ENCODE measurements around the gene PLEKHM2.

Gene PLEKHM2

GRCh38 chr1:15748690-15749398 is 64.7 kb downstream of the PLEKHM2 start:
- no peak for DNase-seq (ENCODE audit: extremely low read depth, insufficient read length)
- Histone ChIP-seq H3K27me3 (replicated peaks; ENCODE audit: control insufficient read depth, insufficient read depth, low read length) (no peaks in the 10 kb centered on the region; the same call in 1 of the 2 replicates), H3K36me3 (ENCODE audit: control insufficient read depth, insufficient read depth, low read length) (no peaks in the 10 kb centered on the region), H3K4me3 (replicated peaks; ENCODE audit: low read depth, low read length) (no peak overlapping the region)
- TF ChIP-seq CTCF (IDR thresholded peaks at IDR 0.05; ENCODE audit: insufficient read depth, low read length, poor library complexity, severe bottlenecking) = no peak

GRCh38 chr1:15749399-15750291 is 65.5 kb downstream of the PLEKHM2 start:
- Histone ChIP-seq H3K36me3 (ENCODE audit: control insufficient read depth, insufficient read depth, low read length) (no peaks in the 10 kb centered on the region), H3K27me3 (replicated peaks; ENCODE audit: control insufficient read depth, insufficient read depth, low read length) (no peaks in the 10 kb centered on the region; the same call in 1 of the 2 replicates), H3K4me3 (replicated peaks; ENCODE audit: low read depth, low read length) (no peak overlapping the region)
- no peak for TF ChIP-seq CTCF (IDR thresholded peaks at IDR 0.05; ENCODE audit: insufficient read depth, low read length, poor library complexity, severe bottlenecking)
- no peak for DNase-seq (ENCODE audit: extremely low read depth, insufficient read length)

DNA sequence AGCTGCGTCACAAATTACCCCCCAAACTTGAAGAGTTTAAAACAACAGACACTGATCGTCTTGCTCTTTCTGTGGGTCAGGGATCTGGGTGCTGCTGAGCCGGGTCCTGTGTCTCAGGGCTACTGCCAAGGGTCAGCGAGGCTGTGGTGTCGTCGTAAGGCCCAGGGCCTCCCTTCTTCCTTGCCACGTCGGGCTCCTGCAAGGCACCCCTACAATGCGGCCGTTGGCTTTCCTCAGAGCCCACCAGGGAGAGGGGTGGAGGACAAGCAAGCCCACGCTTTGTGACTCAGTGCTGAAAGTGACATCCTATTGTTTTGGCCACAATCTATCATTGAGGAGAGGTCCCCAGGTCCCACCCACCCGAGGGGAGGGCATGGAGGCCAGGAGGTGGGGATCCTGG is 66.8 kb downstream of the PLEKHM2 start:
- no peak for TF ChIP-seq CTCF (IDR thresholded peaks at IDR 0.05; ENCODE audit: insufficient read depth, low read length, poor library complexity, severe bottlenecking)
- Histone ChIP-seq H3K27me3 (replicated peaks; ENCODE audit: control insufficient read depth, insufficient read depth, low read length) (no peaks in the 10 kb centered on the region; the same call in 1 of the 2 replicates), H3K4me3 (replicated peaks; ENCODE audit: low read depth, low read length) (no peak overlapping the region), H3K36me3 (ENCODE audit: control insufficient read depth, insufficient read depth, low read length) (no peaks in the 10 kb centered on the region)
- DNase-seq (ENCODE audit: extremely low read depth, insufficient read length) = no peak

DNA sequence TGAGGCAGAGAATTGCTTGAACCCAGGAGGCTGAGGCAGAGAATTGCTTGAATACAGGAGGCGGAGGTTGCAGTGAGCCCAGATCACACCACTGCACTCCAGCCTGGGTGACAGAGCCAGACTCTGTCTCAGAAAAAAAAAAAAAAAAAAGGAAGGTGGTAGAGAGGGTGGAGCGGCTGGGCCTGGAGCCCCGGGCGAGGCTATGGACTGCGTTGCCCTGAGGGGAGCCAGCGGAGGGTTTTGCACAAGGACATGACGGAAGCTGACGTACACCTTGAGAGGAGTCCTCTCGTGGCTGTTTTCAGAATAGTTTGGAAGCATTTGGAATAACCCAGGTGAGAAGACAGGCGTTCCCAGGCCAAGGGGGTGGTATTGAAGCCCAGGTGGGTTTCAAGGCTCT is 67.6 kb downstream of the PLEKHM2 start:
- Histone ChIP-seq H3K4me3 (replicated peaks; ENCODE audit: low read depth, low read length) (no peak overlapping the region), H3K36me3 (ENCODE audit: control insufficient read depth, insufficient read depth, low read length) (no peaks in the 10 kb centered on the region), H3K27me3 (replicated peaks; ENCODE audit: control insufficient read depth, insufficient read depth, low read length) (peaks cover 1% of the 10 kb centered on the region; the same call in 1 of the 2 replicates)
- no peak for DNase-seq (ENCODE audit: extremely low read depth, insufficient read length)
- no peak for TF ChIP-seq CTCF (IDR thresholded peaks at IDR 0.05; ENCODE audit: insufficient read depth, low read length, poor library complexity, severe bottlenecking)

DNA sequence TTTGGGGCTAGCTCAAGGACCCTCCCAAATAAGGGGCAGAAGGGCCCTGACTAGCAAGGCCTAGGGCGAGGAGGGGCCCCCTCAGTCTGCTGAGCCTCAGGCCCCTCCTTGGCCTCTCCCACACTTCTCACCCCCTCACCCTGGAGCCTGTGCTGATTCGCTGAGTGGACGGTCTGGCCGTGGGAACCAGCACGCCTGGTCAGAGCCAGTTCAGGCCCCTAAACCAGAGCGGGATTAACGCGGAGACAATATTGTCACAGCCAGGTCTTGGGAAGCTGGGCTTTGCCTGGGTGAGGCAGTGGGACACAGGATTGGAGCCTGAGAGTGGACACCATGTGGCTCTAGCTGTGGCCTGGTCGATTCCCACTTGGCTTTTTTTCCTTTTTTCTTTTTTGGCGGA is 69.7 kb downstream of the PLEKHM2 start:
- H3K36me3 ChIP-seq (ENCODE audit: control insufficient read depth, insufficient read depth, low read length) = no peaks in the 10 kb centered on the region
- peaks cover 1% of the 10 kb centered on the region for H3K27me3 ChIP-seq (replicated peaks; ENCODE audit: control insufficient read depth, insufficient read depth, low read length)
- TF ChIP-seq CTCF (IDR thresholded peaks at IDR 0.05; ENCODE audit: insufficient read depth, low read length, poor library complexity, severe bottlenecking) = no peak
- DNase-seq (ENCODE audit: extremely low read depth, insufficient read length) = no peak
- no peak overlapping the region for H3K4me3 ChIP-seq (replicated peaks; ENCODE audit: low read depth, low read length)

All from GM06990 (cell line).